GM19467 (cell line): ENCODE data around the gene FUNDC2.

Source experiments
- ATAC-seq: cut with Tn5 transposase; IDR thresholded peaks from one replicate; pipeline ENCODE4 v1.9.1; 2021; ENCODE audit warnings: mild to moderate bottlenecking, moderate library complexity; ENCODE audit not compliant: unreplicated experiment

The FUNDC2 gene

GRCh38 chrX:155023907-155024833 is 2.5 kb upstream of the FUNDC2 start:
- ATAC-seq, result no peak

DNA sequence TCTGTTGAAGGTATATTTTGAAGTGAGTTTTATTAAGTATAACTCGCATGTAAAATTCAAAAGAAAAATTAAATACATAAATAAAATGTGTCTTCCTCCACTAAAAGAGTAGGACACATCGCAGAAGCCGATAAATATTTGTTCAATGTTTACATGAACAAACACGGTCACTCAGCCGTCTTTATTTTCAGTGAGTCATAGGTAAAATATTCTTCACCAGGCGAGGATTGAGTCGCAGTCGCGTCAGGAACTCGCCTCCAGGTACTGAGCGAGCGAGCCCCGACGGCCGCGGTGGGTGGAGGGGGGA is 271 bp upstream of the FUNDC2 start:
- no peak for ATAC-seq

- ATAC-seq, result no peak
Measured at GRCh38 chrX:155027509-155028066, 944 bp downstream of the FUNDC2 start.

GRCh38 chrX:155028129-155028528 is 1.5 kb downstream of the FUNDC2 start:
- no peak for ATAC-seq

- ATAC-seq, result no peak
Measured at GRCh38 chrX:155028877-155029291, 2.2 kb downstream of the FUNDC2 start.

DNA sequence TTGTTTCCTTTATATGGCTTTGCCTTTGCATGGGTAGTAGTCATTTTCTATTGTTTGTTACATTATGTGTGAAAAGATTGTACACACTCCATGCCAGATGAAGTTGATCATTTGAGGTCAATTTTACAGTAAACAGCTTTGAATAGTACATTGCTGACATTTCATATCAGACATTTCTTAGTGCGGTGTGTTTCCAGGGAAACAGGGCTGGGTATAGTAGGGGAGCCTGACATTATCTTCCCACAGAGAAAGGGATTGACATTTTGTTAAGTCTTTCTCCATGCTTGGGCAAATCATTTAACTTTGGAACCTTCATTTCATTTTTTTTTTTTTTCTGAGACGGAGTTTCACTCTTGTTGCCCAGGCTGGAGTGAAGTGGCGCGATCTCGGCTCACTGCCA is 5.0 kb downstream of the FUNDC2 start:
- ATAC-seq, result no peak

- no peak for ATAC-seq
Measured at GRCh38 chrX:155035688-155036087, 9.0 kb downstream of the FUNDC2 start.

- ATAC-seq, result no peak
Measured at GRCh38 chrX:155046129-155046810, 19.6 kb downstream of the FUNDC2 start.

DNA sequence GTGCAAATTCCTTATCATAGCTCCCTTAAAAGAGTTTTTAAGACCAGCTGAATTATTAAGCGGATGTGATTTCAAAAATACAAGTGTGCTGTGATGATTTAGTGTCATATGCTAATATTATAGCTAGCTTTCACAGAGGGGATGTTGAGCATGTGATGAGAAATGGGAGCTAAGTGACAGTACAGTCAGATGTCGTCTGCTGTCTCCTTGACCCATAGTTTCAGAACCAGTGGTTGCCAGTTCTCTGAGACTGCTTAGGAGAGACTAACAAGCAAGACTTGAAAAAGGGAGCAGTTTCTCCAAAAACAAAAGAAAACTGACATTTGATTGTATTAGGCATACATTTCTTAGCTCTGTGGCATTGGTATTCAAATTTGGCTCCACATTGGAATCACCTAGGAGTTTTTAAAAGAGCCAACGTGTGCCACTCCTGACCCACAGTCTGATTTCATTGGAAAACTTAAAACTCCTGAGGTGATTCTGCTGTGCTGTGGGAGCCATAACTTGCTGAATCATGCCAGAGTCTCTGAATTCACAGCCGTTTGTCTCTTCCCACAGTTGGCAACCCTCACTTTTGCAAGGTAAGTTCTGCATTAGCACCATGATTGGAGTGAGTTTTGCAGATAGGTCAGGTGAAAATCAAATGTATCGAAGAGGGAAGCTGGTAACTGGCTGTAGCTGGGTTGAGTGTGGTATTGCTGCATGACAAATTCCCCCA is 20.3 kb downstream of the FUNDC2 start:
- ATAC-seq, result no peak

DNA sequence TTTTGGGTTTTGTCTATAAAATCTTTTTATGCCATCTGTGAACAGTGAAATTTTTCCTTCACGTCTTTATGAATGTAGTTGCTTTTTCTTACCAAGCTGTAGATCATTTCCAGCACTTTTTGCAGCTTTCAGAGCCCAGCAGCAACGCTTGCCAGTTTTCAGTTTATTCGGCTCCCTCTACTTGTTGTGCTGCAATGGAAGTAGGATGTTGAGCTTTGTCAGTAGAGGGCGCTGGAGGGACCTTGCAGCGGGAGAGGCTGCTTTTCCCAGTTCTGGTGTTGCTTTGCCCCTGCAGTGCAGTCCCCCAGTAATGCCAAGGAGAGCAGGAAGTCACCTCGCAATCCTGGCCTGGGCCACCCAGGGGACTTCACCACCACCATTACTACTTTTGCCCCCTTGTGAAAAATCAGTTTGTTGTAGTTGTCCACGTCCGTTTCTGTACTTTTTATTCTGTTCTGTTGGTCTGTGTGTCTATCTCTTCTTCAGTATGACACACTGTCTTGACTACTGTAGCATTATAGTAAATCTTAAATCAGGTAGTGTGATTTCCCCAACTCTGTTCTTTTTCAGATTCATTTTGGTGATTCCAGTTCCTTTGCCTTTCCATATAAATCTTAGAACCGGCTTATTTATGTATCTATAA is 22.5 kb downstream of the FUNDC2 start:
- ATAC-seq, result no peak

GRCh38 chrX:155052738-155053498 is 26.3 kb downstream of the FUNDC2 start:
- ATAC-seq, result no peak

- ATAC-seq, result no peak
Measured at GRCh38 chrX:155053656-155054055, 27.0 kb downstream of the FUNDC2 start.

- no peak for ATAC-seq
Measured at GRCh38 chrX:155054255-155054654, 27.6 kb downstream of the FUNDC2 start.

- no peak for ATAC-seq
Measured at GRCh38 chrX:155055494-155055893, 28.9 kb downstream of the FUNDC2 start.

- no peak for ATAC-seq
Measured at GRCh38 chrX:155056471-155056870, 29.8 kb downstream of the FUNDC2 start.

GRCh38 chrX:155056877-155057792 is 30.5 kb downstream of the FUNDC2 start:
- peak; percentile 76 for ATAC-seq

GRCh38 chrX:155061760-155062159 is 35.1 kb downstream of the FUNDC2 start:
- ATAC-seq, result no peak

GRCh38 chrX:155065035-155065734 is 38.5 kb downstream of the FUNDC2 start:
- ATAC-seq, result no peak
